Measurements from ENCODE around the gene JPH4.

DNA sequence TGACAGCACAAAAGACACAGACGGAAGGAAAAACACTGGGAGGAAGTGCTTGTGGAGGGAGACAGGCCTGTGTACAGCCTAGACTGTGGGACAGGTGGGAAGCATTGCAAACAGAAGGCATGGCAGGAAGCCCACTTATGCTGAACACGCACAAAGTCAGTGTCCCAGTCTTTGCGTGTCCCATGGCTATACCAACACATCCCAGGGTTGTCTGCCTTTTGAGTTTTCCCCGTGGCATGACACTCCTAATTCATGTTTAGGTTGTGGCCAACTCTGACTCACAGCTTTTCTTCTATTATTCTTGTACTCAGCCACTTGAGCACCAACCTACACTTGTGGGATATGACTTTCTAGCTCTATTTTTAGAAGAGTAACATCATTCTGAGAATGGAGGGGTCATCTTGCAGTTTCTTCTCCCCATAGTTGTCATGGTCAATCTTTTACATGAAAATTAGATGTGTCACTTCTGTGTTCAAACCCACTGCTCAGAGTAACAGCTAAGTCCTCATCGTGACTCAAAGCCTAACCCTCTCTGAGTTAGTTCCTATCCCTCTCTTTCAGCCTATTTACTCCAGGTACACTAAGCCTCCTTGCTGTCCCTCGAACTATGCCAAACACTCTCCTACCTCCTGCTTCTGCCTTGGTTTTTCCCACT, 27.5 kb upstream of the JPH4 start:
- TF ChIP-seq, protein P1, sequence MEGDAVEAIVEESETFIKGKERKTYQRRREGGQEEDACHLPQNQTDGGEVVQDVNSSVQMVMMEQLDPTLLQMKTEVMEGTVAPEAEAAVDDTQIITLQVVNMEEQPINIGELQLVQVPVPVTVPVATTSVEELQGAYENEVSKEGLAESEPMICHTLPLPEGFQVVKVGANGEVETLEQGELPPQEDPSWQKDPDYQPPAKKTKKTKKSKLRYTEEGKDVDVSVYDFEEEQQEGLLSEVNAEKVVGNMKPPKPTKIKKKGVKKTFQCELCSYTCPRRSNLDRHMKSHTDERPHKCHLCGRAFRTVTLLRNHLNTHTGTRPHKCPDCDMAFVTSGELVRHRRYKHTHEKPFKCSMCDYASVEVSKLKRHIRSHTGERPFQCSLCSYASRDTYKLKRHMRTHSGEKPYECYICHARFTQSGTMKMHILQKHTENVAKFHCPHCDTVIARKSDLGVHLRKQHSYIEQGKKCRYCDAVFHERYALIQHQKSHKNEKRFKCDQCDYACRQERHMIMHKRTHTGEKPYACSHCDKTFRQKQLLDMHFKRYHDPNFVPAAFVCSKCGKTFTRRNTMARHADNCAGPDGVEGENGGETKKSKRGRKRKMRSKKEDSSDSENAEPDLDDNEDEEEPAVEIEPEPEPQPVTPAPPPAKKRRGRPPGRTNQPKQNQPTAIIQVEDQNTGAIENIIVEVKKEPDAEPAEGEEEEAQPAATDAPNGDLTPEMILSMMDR (conservative IDR thresholded peaks at IDR 0.05; ENCODE audit: low read depth, low read length) = no peak
- TF ChIP-seq EZH2 (IDR thresholded peaks at IDR 0.05; ENCODE audit: borderline replicate concordance, low read depth, low read length, poor library complexity, severe bottlenecking) = no peak

Measured in A673 (cell line).